A673 (cell line): Measurements from ENCODE around the gene IL19. TPM values are rescaled to one million over a fixed set of nuclear protein-coding genes. Genes with fewer than 3 reads are reported as not detected.
"Not testable (repeated sequence)": the region's sequence is repeated elsewhere in the genome, so short reads cannot be mapped to it uniquely, and the experiment has no call there.

Source experiments
- BruUV-seq: library from RNA; stranded (reverse); fragments of 400-500 nt; replicated peaks from 2 replicates; lab custom pipeline; 2021; lab: Mats Ljungman, UMichigan
- CTCF ChIA-PET: fragments of 300-600 bp; sonication (Branson Sonifier 250); formaldehyde crosslinking; loops from one replicate; lab custom pipeline; 2022; ENCODE audit warnings: antibody characterized with exemption; lab: Charles Lee
- POLR2A ChIA-PET: fragments of 300-600 bp; sonication (Branson Sonifier 250); formaldehyde crosslinking; loops from one replicate; lab custom pipeline; 2022; ENCODE audit warnings: antibody characterized with exemption; ENCODE audit not compliant: low non-redundant PET; lab: Charles Lee
- DNase-seq: peaks from one replicate; pipeline ENCODE4 v3.0.0-alpha.2; 2015; ENCODE audit warnings: low spot score
- H3K27ac ChIP-seq: fragments of 200-600 bp; sonication (generic); 2 replicates; pipeline ENCODE4 v1.5.1; 2016; ENCODE audit warnings: mixed run types, low read depth, mild to moderate bottlenecking, mixed read lengths, antibody characterized with exemption, low read length; ENCODE audit not compliant: poor library complexity, severe bottlenecking
- H3K27me3 ChIP-seq: fragments of 200-600 bp; sonication (generic); replicated peaks from 2 replicates; pipeline ENCODE4 v1.6.1; 2017; ENCODE audit warnings: mixed run types, low read depth, mild to moderate bottlenecking, mixed read lengths, antibody characterized with exemption, low read length; ENCODE audit not compliant: insufficient read depth, poor library complexity
- H3K36me3 ChIP-seq: fragments of 200-600 bp; sonication (generic); 2 replicates; pipeline ENCODE4 v1.6.1; 2016; ENCODE audit warnings: mixed run types, mild to moderate bottlenecking, mixed read lengths, antibody characterized with exemption, low read length; ENCODE audit not compliant: insufficient read depth, poor library complexity, severe bottlenecking
- H3K4me1 ChIP-seq: fragments of 200-600 bp; sonication (generic); 2 replicates; pipeline ENCODE4 v1.6.1; 2017; ENCODE audit warnings: mixed run types, mild to moderate bottlenecking, mixed read lengths, antibody characterized with exemption, low read length; ENCODE audit not compliant: insufficient read depth, poor library complexity, severe bottlenecking
- H3K4me3 ChIP-seq: fragments of 200-600 bp; sonication (generic); 2 replicates; pipeline ENCODE4 v1.5.1; 2016; ENCODE audit warnings: low read depth, mixed run types, mild to moderate bottlenecking, mixed read lengths, low read length; ENCODE audit not compliant: poor library complexity, severe bottlenecking
- H3K9me3 ChIP-seq: fragments of 200-600 bp; sonication (generic); 2 replicates; pipeline ENCODE4 v1.6.1; 2016; ENCODE audit warnings: mixed run types, low read depth, mild to moderate bottlenecking, mixed read lengths, antibody characterized with exemption, low read length; ENCODE audit not compliant: poor library complexity, severe bottlenecking
- CTCF ChIP-seq: fragments of 300-800, 200-600 bp; sonication (generic); conservative IDR thresholded peaks from 2 replicates; pipeline ENCODE4 v1.5.1; 2017; ENCODE audit warnings: low read depth, mild to moderate bottlenecking, antibody characterized with exemption, low read length, moderate library complexity, mixed read lengths
- EZH2 ChIP-seq: fragments of 200-600 bp; sonication (generic); IDR thresholded peaks from 2 replicates; pipeline ENCODE4 v1.6.1; 2017; ENCODE audit warnings: borderline replicate concordance, low read depth, mild to moderate bottlenecking, mixed read lengths, antibody characterized with exemption, low read length; ENCODE audit not compliant: poor library complexity, severe bottlenecking
- intact Hi-C: fragments of 100-400 bp; cut with micrococcal nuclease; formaldehyde crosslinking; loops from one replicate; pipeline ENCODE4 v1.10.0; 2022; ENCODE audit not compliant: unreplicated experiment
- total RNA-seq: library from RNA; stranded (reverse); gene quantifications from 2 replicates; pipeline ENCODE4 v1.2.3, GENCODE V29; 2021

Gene IL19
- total RNA-seq, 1 experiment from 2014 or later: not detected

GRCh38 chr1:206847946-206848345 lies 77.4 kb downstream of the IL19 start:
- no peak for DNase-seq
- Histone ChIP-seq H3K4me3 (no peak overlapping the region), H3K27me3 (peaks cover 34% of the 10 kb centered on the region), H3K9me3 (peaks cover 10% of the 10 kb centered on the region), H3K27ac (no peak overlapping the region), H3K36me3 (no peaks in the 10 kb centered on the region), H3K4me1 (no peaks in the 10 kb centered on the region)
- BruUV-seq: no TSS peak
- TF ChIP-seq EZH2 (no peak), CTCF (no peak)
- ChIA-PET POLR2A (no interaction called here), CTCF (no interaction called here)
- intact Hi-C loops: no loop called here

- TF ChIP-seq EZH2 (no peak), CTCF (no peak)
- no TSS peak for BruUV-seq
- POLR2A ChIA-PET: no interaction called here
- CTCF ChIA-PET: no interaction called here
- H3K27me3 ChIP-seq: peaks cover 34% of the 10 kb centered on the region
- no peak overlapping the region for H3K4me3 ChIP-seq
- H3K36me3 ChIP-seq: no peaks in the 10 kb centered on the region
- H3K27ac ChIP-seq: no peak overlapping the region
- intact Hi-C loops: no loop called here
- H3K4me1 ChIP-seq: no peaks in the 10 kb centered on the region
- H3K9me3 ChIP-seq: peaks cover 10% of the 10 kb centered on the region
- no peak for DNase-seq
Measured at GRCh38 chr1:206850401-206850800, 79.8 kb downstream of the IL19 start.

GRCh38 chr1:206851341-206852010 lies 80.9 kb downstream of the IL19 start:
- TF ChIP-seq CTCF (no peak), EZH2 (no peak)
- Histone ChIP-seq H3K9me3 (peaks cover 10% of the 10 kb centered on the region), H3K4me1 (no peaks in the 10 kb centered on the region), H3K36me3 (no peaks in the 10 kb centered on the region), H3K27me3 (peaks cover 34% of the 10 kb centered on the region), H3K27ac (no peak overlapping the region), H3K4me3 (no peak overlapping the region)
- DNase-seq: no peak
- intact Hi-C loops: no loop called here
- ChIA-PET CTCF (no interaction called here), POLR2A (no interaction called here)
- no TSS peak for BruUV-seq

DNA sequence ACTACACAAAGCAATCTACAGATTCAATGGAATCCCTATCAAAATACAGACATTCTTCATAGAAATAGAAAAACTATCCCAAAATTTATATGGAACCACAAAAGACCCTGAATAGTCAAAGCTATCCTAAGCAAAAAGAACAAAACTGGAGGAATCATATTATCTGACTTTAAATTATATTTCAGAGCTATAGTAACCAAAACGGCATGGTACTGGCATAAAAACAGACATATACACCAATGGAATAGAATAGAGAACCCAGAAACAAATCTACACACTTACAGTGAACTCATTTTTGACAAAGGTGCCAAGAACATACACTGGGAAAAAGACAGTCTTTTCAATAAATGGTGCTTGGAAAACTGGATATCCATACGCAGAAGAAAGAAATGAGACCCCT lies 82.1 kb downstream of the IL19 start:
- BruUV-seq, POLR2A ChIA-PET, CTCF ChIA-PET, DNase-seq, H3K4me1 ChIP-seq, H3K27ac ChIP-seq, intact Hi-C loops, H3K36me3 ChIP-seq, H3K4me3 ChIP-seq: not testable (repeated sequence)
- Histone ChIP-seq H3K27me3 (peaks cover 34% of the 10 kb centered on the region), H3K9me3 (peaks cover 10% of the 10 kb centered on the region)

GRCh38 chr1:206853696-206854095 lies 83.1 kb downstream of the IL19 start:
- Histone ChIP-seq H3K9me3 (peaks cover 10% of the 10 kb centered on the region), H3K27me3 (peaks cover 39% of the 10 kb centered on the region)
- POLR2A ChIA-PET, BruUV-seq, H3K27ac ChIP-seq, H3K4me3 ChIP-seq, H3K4me1 ChIP-seq, DNase-seq, H3K36me3 ChIP-seq, intact Hi-C loops, CTCF ChIA-PET: not testable (repeated sequence)
